GM23248 (cell line): Measurements from ENCODE around the gene ZDHHC24.

Source experiments
- EZH2 ChIP-seq: fragments of 200-600 bp; sonication (generic); IDR thresholded peaks from 2 replicates; pipeline ENCODE4 v1.6.1; 2018; ENCODE audit warnings: antibody characterized with exemption, mild to moderate bottlenecking; ENCODE audit not compliant: insufficient read depth, poor library complexity, severe bottlenecking
- EZH2phosphoT487 ChIP-seq: fragments of 200-600 bp; sonication (generic); IDR thresholded peaks from 2 replicates; pipeline ENCODE4 v1.6.1; 2018; ENCODE audit warnings: antibody characterized with exemption, moderate library complexity, mild to moderate bottlenecking, low read depth; ENCODE audit not compliant: insufficient read depth

- TF ChIP-seq EZH2phosphoT487 (no peak), EZH2 (no peak)
Observed at GRCh38 chr11:66581261-66581660, 35.4 kb upstream of the ZDHHC24 start.
